Hepatocyte (in vitro differentiated cells): ENCODE data around the gene CTSW. TPM values are rescaled to one million over a fixed set of nuclear protein-coding genes. Genes with fewer than 3 reads are reported as not detected.

ENCODE experiments used
- DNase-seq: peaks from one replicate; pipeline ENCODE4 v3.0.0-alpha.2; 2016; ENCODE audit warnings: low spot score
- H2AFZ ChIP-seq: fragments of 200-600 bp; sonication (generic); 2 replicates; pipeline ENCODE4 v1.6.0; 2016; ENCODE audit warnings: antibody characterized with exemption, mild to moderate bottlenecking
- H3K27ac ChIP-seq: fragments of 200-600 bp; sonication (generic); 2 replicates; pipeline ENCODE4 v1.5.1; 2016; ENCODE audit warnings: mild to moderate bottlenecking
- H3K27me3 ChIP-seq: fragments of 200-600 bp; sonication (generic); 2 replicates; pipeline ENCODE4 v1.6.1; 2016
- H3K36me3 ChIP-seq: fragments of 200-600 bp; sonication (generic); replicated peaks from 2 replicates; pipeline ENCODE4 v1.5.1; 2016; ENCODE audit warnings: low read depth; ENCODE audit not compliant: insufficient read depth
- H3K4me1 ChIP-seq: fragments of 200-600 bp; sonication (generic); 2 replicates; pipeline ENCODE4 v1.5.1; 2016; ENCODE audit warnings: mild to moderate bottlenecking, moderate library complexity; ENCODE audit not compliant: insufficient read depth
- H3K4me2 ChIP-seq: fragments of 200-600 bp; sonication (generic); 2 replicates; pipeline ENCODE4 v1.6.0; 2016
- H3K4me3 ChIP-seq: fragments of 200-600 bp; sonication (generic); 2 replicates; pipeline ENCODE4 v1.5.1; 2016; ENCODE audit warnings: mild to moderate bottlenecking
- H3K79me2 ChIP-seq: fragments of 200-600 bp; sonication (generic); 2 replicates; pipeline ENCODE4 v1.6.0; 2017; ENCODE audit warnings: mild to moderate bottlenecking
- H3K9me2 ChIP-seq: fragments of 200-600 bp; sonication (generic); replicated peaks from 2 replicates; pipeline ENCODE4 v1.6.0; 2017; ENCODE audit warnings: mild to moderate bottlenecking; ENCODE audit not compliant: insufficient read depth
- H3K9me3 ChIP-seq: fragments of 200-600 bp; sonication (generic); 2 replicates; pipeline ENCODE4 v1.5.1; 2016; ENCODE audit warnings: low read depth, mild to moderate bottlenecking
- H4K20me1 ChIP-seq: fragments of 200-600 bp; sonication (generic); 2 replicates; pipeline ENCODE4 v1.6.0; 2016; ENCODE audit warnings: mild to moderate bottlenecking; ENCODE audit not compliant: insufficient read depth, poor library complexity, severe bottlenecking
- EZH2 ChIP-seq: fragments of 200-600 bp; sonication (generic); IDR thresholded peaks from 2 replicates; pipeline ENCODE4 v1.6.1; 2016; ENCODE audit warnings: antibody characterized with exemption, mild to moderate bottlenecking, borderline replicate concordance
- EZH2phosphoT487 ChIP-seq: fragments of 200-600 bp; sonication (generic); IDR thresholded peaks from one replicate; pipeline ENCODE4 v1.6.1; 2018; ENCODE audit warnings: antibody characterized with exemption, mild to moderate bottlenecking, low read depth, moderate library complexity; ENCODE audit not compliant: unreplicated experiment, severe bottlenecking
- WGBS: methylation state at CpG from one replicate; pipeline ENCODE4 v1.1.6; 2016; ENCODE audit warnings: low lambda C conversion rate; ENCODE audit errors: missing lambda C conversion rate; 5-methylcytosine and 5-hydroxymethylcytosine counted together
- polyA plus RNA-seq: library from polyadenylated mRNA; unstranded; fragments of >200 nt; fragmentation: Nextera tagmentation; extraction: Ambion mirVana; gene quantifications from 2 replicates; pipeline ENCODE4 v1.2.1, GENCODE V29; 2016
- total RNA-seq: library from RNA; depleted of rRNA; stranded (reverse); fragments of >200 nt; gene quantifications from 2 replicates; pipeline ENCODE4 v1.2.3, GENCODE V29; 2014
- TF ChIP-seq, protein P1 (sequence below): fragments of 200-600 bp; sonication (generic); IDR thresholded peaks from 2 replicates; pipeline ENCODE4 v1.5.1; 2016; ENCODE audit warnings: antibody characterized with exemption, mild to moderate bottlenecking; ENCODE audit not compliant: poor library complexity

CTSW gene
- total and polyA plus RNA-seq, 2 experiments from 2014 or later = 0.15 TPM; not detected in 1

DNA sequence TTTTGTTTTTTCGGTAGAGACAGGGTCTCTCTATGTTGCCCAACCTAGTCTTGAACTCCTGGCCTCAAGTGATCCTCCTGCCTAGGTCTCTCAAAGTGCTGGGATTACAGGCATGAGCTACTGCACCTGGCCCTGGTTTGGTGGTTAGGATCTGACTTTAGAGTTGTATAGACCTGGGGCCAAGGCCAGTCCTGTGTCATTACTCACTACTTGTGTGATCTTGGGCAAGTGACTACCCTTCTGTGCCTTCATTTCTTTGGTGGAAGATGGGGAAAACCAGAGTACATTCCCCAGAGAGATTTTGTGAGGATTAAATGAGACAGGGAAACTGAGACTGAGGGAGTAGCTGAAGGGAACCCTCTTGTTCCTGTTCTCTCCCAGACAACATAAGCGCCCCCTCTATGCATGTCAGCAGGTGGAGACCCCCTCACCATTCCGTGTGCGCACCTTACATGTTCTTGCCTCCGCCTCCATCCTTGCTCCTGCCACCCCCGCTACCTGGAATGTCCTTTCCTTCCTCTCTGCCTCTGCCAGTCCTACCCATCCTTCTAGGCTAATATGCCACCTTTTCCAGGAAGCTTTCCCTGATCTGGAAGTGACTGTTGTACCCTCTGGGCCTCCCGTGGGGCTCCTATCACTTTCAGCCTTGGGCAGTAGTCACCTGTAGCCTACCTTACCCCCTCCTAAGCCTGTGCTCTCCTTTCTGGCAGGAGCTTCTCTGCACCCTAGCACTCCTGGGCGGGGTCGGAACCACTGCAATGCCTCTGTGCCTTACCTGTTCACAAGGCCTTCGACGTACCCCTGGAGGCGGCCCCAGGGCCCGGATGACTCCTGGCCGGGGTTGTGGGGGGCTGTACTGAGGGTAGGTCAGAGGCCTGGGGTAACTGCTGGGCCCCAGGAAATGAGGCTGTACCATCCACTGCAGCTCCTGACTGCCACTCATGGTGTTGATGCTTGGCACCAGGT is 16.7 kb downstream of the CTSW start:
- Histone ChIP-seq H3K9me2 (no peaks in the 10 kb centered on the region), H3K27ac (no peak overlapping the region), H2AFZ (no peak overlapping the region), H3K4me1 (peaks cover 21% of the 10 kb centered on the region), H4K20me1 (no peaks in the 10 kb centered on the region), H3K79me2 (peaks cover 8% of the 10 kb centered on the region), H3K9me3 (no peaks in the 10 kb centered on the region), H3K4me3 (no peak overlapping the region), H3K4me2 (no peak overlapping the region), H3K36me3 (no peaks in the 10 kb centered on the region), H3K27me3 (peaks cover 21% of the 10 kb centered on the region)
- no peak for DNase-seq
- TF ChIP-seq, protein P1, sequence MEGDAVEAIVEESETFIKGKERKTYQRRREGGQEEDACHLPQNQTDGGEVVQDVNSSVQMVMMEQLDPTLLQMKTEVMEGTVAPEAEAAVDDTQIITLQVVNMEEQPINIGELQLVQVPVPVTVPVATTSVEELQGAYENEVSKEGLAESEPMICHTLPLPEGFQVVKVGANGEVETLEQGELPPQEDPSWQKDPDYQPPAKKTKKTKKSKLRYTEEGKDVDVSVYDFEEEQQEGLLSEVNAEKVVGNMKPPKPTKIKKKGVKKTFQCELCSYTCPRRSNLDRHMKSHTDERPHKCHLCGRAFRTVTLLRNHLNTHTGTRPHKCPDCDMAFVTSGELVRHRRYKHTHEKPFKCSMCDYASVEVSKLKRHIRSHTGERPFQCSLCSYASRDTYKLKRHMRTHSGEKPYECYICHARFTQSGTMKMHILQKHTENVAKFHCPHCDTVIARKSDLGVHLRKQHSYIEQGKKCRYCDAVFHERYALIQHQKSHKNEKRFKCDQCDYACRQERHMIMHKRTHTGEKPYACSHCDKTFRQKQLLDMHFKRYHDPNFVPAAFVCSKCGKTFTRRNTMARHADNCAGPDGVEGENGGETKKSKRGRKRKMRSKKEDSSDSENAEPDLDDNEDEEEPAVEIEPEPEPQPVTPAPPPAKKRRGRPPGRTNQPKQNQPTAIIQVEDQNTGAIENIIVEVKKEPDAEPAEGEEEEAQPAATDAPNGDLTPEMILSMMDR = no peak
- no peak for TF ChIP-seq EZH2
- TF ChIP-seq EZH2phosphoT487 = no peak
- 87% methylated on average over 14 of the region's 14 CpGs for WGBS

DNA sequence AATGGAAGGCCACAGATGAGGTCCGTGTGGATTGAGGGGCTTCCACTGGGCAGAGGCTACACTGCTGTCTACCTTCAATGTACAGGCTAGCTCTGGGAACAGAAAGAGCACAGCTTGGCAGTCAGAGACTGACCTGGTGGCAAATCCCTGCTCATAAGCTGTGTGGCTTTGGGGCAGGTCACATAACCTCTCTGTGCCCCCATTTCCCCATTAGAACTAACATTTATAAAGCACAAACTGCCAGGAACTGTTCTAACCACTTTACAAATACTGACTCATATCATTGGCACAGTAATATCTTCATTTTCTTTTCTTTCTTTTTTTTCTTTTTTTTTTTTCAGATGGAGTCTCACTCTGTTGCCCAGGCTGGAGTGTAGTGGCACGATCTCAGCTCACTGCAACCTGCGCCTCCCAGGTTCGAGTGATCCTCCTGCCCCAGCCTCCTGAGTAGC is 17.4 kb downstream of the CTSW start:
- H3K4me3 ChIP-seq = no peak overlapping the region
- no peaks in the 10 kb centered on the region for H3K9me3 ChIP-seq
- H3K4me1 ChIP-seq = peaks cover 14% of the 10 kb centered on the region
- peaks cover 25% of the 10 kb centered on the region for H3K27me3 ChIP-seq
- no peak overlapping the region for H3K4me2 ChIP-seq
- no peak for DNase-seq
- no peak overlapping the region for H2AFZ ChIP-seq
- no peaks in the 10 kb centered on the region for H3K36me3 ChIP-seq
- WGBS = 92% methylated on average over 4 of the region's 4 CpGs
- no peak overlapping the region for H3K27ac ChIP-seq
- H4K20me1 ChIP-seq = no peaks in the 10 kb centered on the region
- H3K79me2 ChIP-seq = peaks cover 3% of the 10 kb centered on the region
- TF ChIP-seq, protein P1 = no peak
- no peak for TF ChIP-seq EZH2
- no peak for TF ChIP-seq EZH2phosphoT487
- H3K9me2 ChIP-seq = no peaks in the 10 kb centered on the region

DNA sequence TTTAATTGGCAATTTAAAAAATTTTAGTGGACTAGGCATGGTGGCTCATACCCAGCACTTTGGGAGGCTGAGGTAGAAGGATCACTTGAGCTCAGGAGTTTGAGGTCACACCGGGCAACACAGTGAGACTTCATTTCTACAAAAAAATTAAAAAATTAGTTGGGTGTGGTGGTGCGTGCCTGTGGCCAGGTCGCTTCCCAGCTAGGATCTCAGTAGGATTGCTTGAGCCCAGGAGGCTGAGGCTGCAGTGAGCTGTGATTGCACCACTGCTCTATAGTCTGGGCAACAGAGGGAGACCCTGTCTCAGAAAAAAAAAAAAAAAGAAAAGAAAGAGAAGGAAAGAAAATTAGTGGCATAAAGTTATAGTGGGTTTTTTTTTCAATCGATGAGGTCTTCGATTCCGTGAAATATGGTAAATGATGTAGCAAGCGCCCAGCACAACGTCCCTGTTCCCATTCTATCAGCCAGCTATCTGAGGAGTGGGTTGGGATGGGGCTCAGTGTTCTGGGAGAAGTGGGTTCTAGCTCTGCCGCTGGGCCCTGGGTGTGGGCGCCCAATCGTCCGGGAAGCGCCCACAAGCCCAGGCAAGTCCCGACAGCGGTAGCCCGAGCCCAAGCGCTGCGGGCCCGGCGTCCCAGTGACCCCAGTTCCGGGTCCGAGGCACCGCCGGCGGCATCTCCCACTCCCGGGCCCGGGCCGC is 19.2 kb downstream of the CTSW start:
- Histone ChIP-seq H3K27me3 (peaks cover 25% of the 10 kb centered on the region), H3K27ac (no peak overlapping the region), H3K4me2 (peak overlapping the region; percentile 93), H3K4me1 (peaks cover 15% of the 10 kb centered on the region), H3K9me3 (no peaks in the 10 kb centered on the region), H2AFZ (peak overlapping the region; percentile 63), H3K9me2 (no peaks in the 10 kb centered on the region), H3K4me3 (no peak overlapping the region), H3K36me3 (no peaks in the 10 kb centered on the region), H3K79me2 (no peaks in the 10 kb centered on the region), H4K20me1 (no peaks in the 10 kb centered on the region)
- 31% methylated on average over 26 of the region's 28 CpGs for WGBS
- no peak for TF ChIP-seq EZH2phosphoT487
- TF ChIP-seq EZH2 = no peak
- TF ChIP-seq, protein P1 = no peak
- DNase-seq = no peak
